Adrenal gland (tissue), 5 donors: Measurements from ENCODE around the gene RAB21.
A peak's percentile ranks its signal among the peaks of the same experiment; 100 is the strongest.

ENCODE experiments used
- CTCF ChIP-seq, 6 experiments: fragments of 450-650 bp in 4 of 6; fragments of 200-600 bp in 2 of 6; sonication (generic) in 1 of 6; IDR thresholded peaks; 1 replicate in 5 of 6; 2 replicates in 1 of 6; pipeline versions ENCODE4 v1.5.1 to v1.8.0; 2016 to 2021; ENCODE audit warnings: antibody characterized with exemption in 6 of 6, mild to moderate bottlenecking in 2 of 6, moderate library complexity in 1 of 6
- POLR2A ChIP-seq, 2 donors: fragments of 450-650 bp; IDR thresholded peaks; one replicate each; pipeline ENCODE4 v1.6.1; 2017; ENCODE audit warnings: antibody characterized with exemption in 2 of 2, mild to moderate bottlenecking in 2 of 2, moderate library complexity in 1 of 2
- donor health status: DM: no; HTN: no; CAD: no.

- TF ChIP-seq POLR2A (IDR thresholded peaks at IDR 0.05) (peak; percentile 70 to 89), CTCF (IDR thresholded peaks at IDR 0.05) (peak in 5 of 6 experiments; percentile 40 to 64 (median 44))
These were observed at the start of gene RAB21 for GRCh38 chr12:71754461-71755145.
